ENCODE data around the gene MISP. TPM values are rescaled to one million over a fixed set of nuclear protein-coding genes. Genes with fewer than 3 reads are reported as not detected.

MISP gene
- total and polyA plus RNA-seq, 2 of the 4 experiments (the other 2 are of a cell fraction), result not detected

DNA sequence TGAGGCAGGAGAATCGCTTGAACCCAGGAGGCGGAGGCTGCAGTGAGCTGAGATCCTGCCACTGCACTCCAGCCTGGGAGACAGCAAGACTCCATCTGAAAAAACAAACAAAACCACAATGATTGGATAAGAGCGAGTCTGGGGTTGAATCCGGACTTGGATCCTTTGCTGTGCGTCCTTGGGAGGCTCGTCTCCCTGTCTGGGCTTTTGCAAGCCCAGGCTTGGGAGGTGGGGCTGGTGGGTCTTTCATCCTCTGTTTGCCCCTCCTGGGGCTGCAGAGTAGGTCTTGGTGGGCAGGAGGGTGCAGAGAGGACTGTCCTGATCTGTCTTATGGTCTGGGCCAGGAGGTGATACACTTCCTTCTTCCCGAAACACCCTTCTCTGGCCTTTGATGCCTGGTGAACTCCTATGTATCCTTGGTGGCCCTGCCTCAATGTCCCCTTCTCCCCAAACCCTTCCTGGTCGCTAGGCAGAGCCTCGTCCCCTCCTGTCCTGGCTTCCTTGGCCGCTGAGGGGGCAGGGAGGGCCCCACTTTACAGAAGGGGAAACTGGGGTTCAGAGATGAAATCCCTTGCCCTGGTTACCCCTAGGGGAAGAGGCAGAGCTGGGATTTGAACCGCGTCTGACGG is 25.3 kb upstream of the MISP start:
- no peak overlapping the region for H4K8ac ChIP-seq (ENCODE audit: low read depth in 2 of 2, low read length in 2 of 2)

More for the DNA sequence above, 25.3 kb upstream of the MISP start:
- Histone ChIP-seq H3K27ac (ENCODE audit: insufficient read depth, low read length) (no peak overlapping the region), H4K5ac (ENCODE audit: low read depth, low read length) (no peak overlapping the region), H2BK20ac (ENCODE audit: low read depth, low read length) (no peak overlapping the region), H2BK120ac (ENCODE audit: low read depth, low read length) (no peak overlapping the region), H2BK5ac (ENCODE audit: low read depth, low read length, poor library complexity, severe bottlenecking) (no peak overlapping the region), H3K4ac (ENCODE audit: low read depth, low read length) (no peak overlapping the region), H3K56ac (ENCODE audit: extremely low read depth, insufficient read depth, low read length) (no peak overlapping the region), H3K4me3 (ENCODE audit: insufficient read depth, low read depth, low read length) (no peak overlapping the region), H2AK9ac (replicated peaks; ENCODE audit: low read depth, low read length, poor library complexity) (no peak overlapping the region), H4K91ac (ENCODE audit: insufficient read depth, low read depth, low read length) (no peak overlapping the region), H3K9me3 (ENCODE audit: control insufficient read depth, insufficient read depth, low read length) (no peaks in the 10 kb centered on the region), H2BK15ac (ENCODE audit: low read depth, low read length) (no peak overlapping the region), H3K9me1 (ENCODE audit: insufficient read depth, low read length) (no peaks in the 10 kb centered on the region), H3K4me2 (ENCODE audit: low read depth, low read length) (no peak overlapping the region), H3K9ac (ENCODE audit: low read depth, low read length) (no peak overlapping the region), H3K27me3 (ENCODE audit: control insufficient read depth, insufficient read depth, low read length) (no peaks in the 10 kb centered on the region), H2AK5ac (ENCODE audit: low read depth, low read length) (no peak overlapping the region), H2AFZ (replicated peaks; ENCODE audit: low read length, poor library complexity) (no peak overlapping the region), H3K23ac (ENCODE audit: low read depth, low read length) (no peak overlapping the region), H3K79me1 (ENCODE audit: low read depth in 1 of 2, low read length in 2 of 2) (no peaks in the 10 kb centered on the region), H4K20me1 (ENCODE audit: insufficient read depth, low read length) (no peaks in the 10 kb centered on the region), H3K18ac (ENCODE audit: low read depth, low read length) (no peak overlapping the region), H3K14ac (replicated peaks; ENCODE audit: low read depth, low read length) (no peak overlapping the region), H3K36me3 (ENCODE audit: control insufficient read depth, insufficient read depth, low read length) (peaks cover 9% of the 10 kb centered on the region; the same call in 1 of the 2 replicates), H3K4me1 (ENCODE audit: control insufficient read depth, insufficient read depth, low read length) (no peaks in the 10 kb centered on the region)
- DNase-seq (no peak), ATAC-seq (ENCODE audit: low read depth) (no peak)
- in situ Hi-C loops (cut with MboI; ENCODE audit: low sequenced_read_pairs), result no loop called here
- TF ChIP-seq RFX5 (IDR thresholded peaks at IDR 0.05; ENCODE audit: low read depth, low read length) (no peak), MAFK (IDR thresholded peaks at IDR 0.05; ENCODE audit: low read depth, low read length) (no peak), POLR2A (IDR thresholded peaks at IDR 0.05; ENCODE audit: low read depth, low read length) (no peak), CTCF (conservative IDR thresholded peaks at IDR 0.05; ENCODE audit: low read depth, low read length) (no peak), SMC3 (IDR thresholded peaks at IDR 0.05; ENCODE audit: low read depth, low read length) (no peak), MAZ (IDR thresholded peaks at IDR 0.05; ENCODE audit: borderline replicate concordance, low read depth, low read length) (no peak), USF2 (IDR thresholded peaks at IDR 0.05; ENCODE audit: low read depth, low read length) (no peak)
- BruUV-seq (replicated peaks), result no TSS peak
- ChIA-PET CTCF (no interaction called here), POLR2A (ENCODE audit: unreplicated experiment) (no interaction called here)
- intact Hi-C loops (cut with micrococcal nuclease), result no loop called here
- WGBS, 2 experiments (ENCODE audit: extremely low coverage in 2 of 2, insufficient read length in 1 of 2), result 87% methylated on average over 5 of the region's 13 CpGs; no CpG with 5 or more reads in 1 of the 2 experiments
- dilution Hi-C loops (cut with HindIII; ENCODE audit: low sequenced_read_pairs, unreplicated experiment), result no loop called here
